Measurements from ENCODE around the gene LCTL.

DNA sequence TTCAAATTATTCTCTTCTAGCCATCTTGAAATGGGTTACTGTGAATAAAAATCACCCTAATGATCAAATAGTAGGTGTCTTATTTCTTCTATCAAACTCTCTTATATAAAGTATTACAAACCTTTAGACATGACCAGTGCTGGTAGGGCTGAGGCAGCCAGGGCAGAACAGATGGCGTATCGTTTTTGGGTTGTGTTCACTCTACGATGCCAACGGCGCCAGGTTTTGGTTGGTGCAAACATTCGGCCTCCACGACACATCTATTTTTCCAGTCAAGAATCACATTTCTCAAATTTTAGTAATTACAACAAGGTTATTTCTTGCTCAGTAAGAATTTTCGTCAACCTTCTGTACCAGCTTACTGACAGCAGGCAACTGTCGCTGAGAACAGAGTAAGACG, 63.3 kb downstream of the LCTL start:
- TF ChIP-seq ZBTB7A (IDR thresholded peaks at IDR 0.05; ENCODE audit: low read depth) (no peak), CREB1 (IDR thresholded peaks at IDR 0.05; ENCODE audit: low read depth) (no peak), CEBPB (IDR thresholded peaks at IDR 0.05) (no peak), USF1 (IDR thresholded peaks at IDR 0.05) (no peak), TAF1 (IDR thresholded peaks at IDR 0.05; ENCODE audit: low read depth) (no peak), RAD21 (IDR thresholded peaks at IDR 0.05; ENCODE audit: low read depth) (no peak), EP300 (IDR thresholded peaks at IDR 0.05; ENCODE audit: borderline replicate concordance) (no peak), FOXM1 (IDR thresholded peaks at IDR 0.05; ENCODE audit: borderline replicate concordance, low read depth) (no peak), TCF12 (IDR thresholded peaks at IDR 0.05; ENCODE audit: low read depth) (no peak), NFIC (IDR thresholded peaks at IDR 0.05) (no peak), YY1 (IDR thresholded peaks at IDR 0.05; ENCODE audit: low read depth) (no peak), MAX (IDR thresholded peaks at IDR 0.05) (no peak), EGR1 (IDR thresholded peaks at IDR 0.05) (no peak)
- TF ChIP-seq, protein P1, sequence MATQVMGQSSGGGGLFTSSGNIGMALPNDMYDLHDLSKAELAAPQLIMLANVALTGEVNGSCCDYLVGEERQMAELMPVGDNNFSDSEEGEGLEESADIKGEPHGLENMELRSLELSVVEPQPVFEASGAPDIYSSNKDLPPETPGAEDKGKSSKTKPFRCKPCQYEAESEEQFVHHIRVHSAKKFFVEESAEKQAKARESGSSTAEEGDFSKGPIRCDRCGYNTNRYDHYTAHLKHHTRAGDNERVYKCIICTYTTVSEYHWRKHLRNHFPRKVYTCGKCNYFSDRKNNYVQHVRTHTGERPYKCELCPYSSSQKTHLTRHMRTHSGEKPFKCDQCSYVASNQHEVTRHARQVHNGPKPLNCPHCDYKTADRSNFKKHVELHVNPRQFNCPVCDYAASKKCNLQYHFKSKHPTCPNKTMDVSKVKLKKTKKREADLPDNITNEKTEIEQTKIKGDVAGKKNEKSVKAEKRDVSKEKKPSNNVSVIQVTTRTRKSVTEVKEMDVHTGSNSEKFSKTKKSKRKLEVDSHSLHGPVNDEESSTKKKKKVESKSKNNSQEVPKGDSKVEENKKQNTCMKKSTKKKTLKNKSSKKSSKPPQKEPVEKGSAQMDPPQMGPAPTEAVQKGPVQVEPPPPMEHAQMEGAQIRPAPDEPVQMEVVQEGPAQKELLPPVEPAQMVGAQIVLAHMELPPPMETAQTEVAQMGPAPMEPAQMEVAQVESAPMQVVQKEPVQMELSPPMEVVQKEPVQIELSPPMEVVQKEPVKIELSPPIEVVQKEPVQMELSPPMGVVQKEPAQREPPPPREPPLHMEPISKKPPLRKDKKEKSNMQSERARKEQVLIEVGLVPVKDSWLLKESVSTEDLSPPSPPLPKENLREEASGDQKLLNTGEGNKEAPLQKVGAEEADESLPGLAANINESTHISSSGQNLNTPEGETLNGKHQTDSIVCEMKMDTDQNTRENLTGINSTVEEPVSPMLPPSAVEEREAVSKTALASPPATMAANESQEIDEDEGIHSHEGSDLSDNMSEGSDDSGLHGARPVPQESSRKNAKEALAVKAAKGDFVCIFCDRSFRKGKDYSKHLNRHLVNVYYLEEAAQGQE (IDR thresholded peaks at IDR 0.05; ENCODE audit: low read depth), result no peak
